ENCODE measurements around the gene EFR3B. TPM values are rescaled to one million over a fixed set of nuclear protein-coding genes. Genes with fewer than 3 reads are reported as not detected.

The EFR3B gene
- total RNA-seq, 3 donors from 2014 or later (not counting 1 experiment from before 2014, with no cell fraction given), result 0.05 TPM; not detected in 2

GRCh38 chr2:25085761-25086560, 44.1 kb downstream of the EFR3B start:
- no peak for TF ChIP-seq CTCF (IDR thresholded peaks at IDR 0.05)
- H3K27ac Mint-ChIP-seq, result no peak overlapping the region
- DNase-seq (no peak), ATAC-seq (no peak)
- 85% methylated on average over 4 of the region's 4 CpGs for WGBS (ENCODE audit: insufficient coverage)
- intact Hi-C loops (cut with micrococcal nuclease), result no loop called here
- no peaks in the 10 kb centered on the region for H3K9me3 ChIP-seq (ENCODE audit: control insufficient read depth, insufficient read depth, low read length)
- no peaks in the 10 kb centered on the region for H3K36me3 ChIP-seq (ENCODE audit: control insufficient read depth, insufficient read depth, low read length)
- no peak overlapping the region for H3K4me3 ChIP-seq (ENCODE audit: low read length)
- H3K36me3 Mint-ChIP-seq, result no peaks in the 10 kb centered on the region
- H3K4me1 Mint-ChIP-seq, result no peaks in the 10 kb centered on the region
- H3K9me3 Mint-ChIP-seq, result no peaks in the 10 kb centered on the region
- H3K27ac ChIP-seq (ENCODE audit: low read length), result no peak overlapping the region
- H3K27me3 Mint-ChIP-seq (ENCODE audit: low read depth in 2 of 2), result peaks cover 9 to 16% of the 10 kb centered on the region in 2 donors
- H3K27me3 ChIP-seq (ENCODE audit: control insufficient read depth, insufficient read depth, low read length), result no peaks in the 10 kb centered on the region
- no peaks in the 10 kb centered on the region for H3K4me1 ChIP-seq (ENCODE audit: control insufficient read depth, insufficient read depth, low read length)
- no peak overlapping the region for H3K4me3 Mint-ChIP-seq

GRCh38 chr2:25088817-25089516, 47.1 kb downstream of the EFR3B start:
- no peak for TF ChIP-seq CTCF (IDR thresholded peaks at IDR 0.05)
- no peaks in the 10 kb centered on the region for H3K4me1 Mint-ChIP-seq
- Histone ChIP-seq H3K9me3 (ENCODE audit: control insufficient read depth, insufficient read depth, low read length) (no peaks in the 10 kb centered on the region), H3K36me3 (ENCODE audit: control insufficient read depth, insufficient read depth, low read length) (no peaks in the 10 kb centered on the region), H3K4me1 (ENCODE audit: control insufficient read depth, insufficient read depth, low read length) (no peaks in the 10 kb centered on the region), H3K4me3 (ENCODE audit: low read length) (no peak overlapping the region), H3K27me3 (ENCODE audit: control insufficient read depth, insufficient read depth, low read length) (no peaks in the 10 kb centered on the region), H3K27ac (ENCODE audit: low read length) (no peak overlapping the region)
- no peaks in the 10 kb centered on the region for H3K36me3 Mint-ChIP-seq
- DNase-seq, result no peak
- H3K4me3 Mint-ChIP-seq, result no peak overlapping the region
- H3K9me3 Mint-ChIP-seq, result no peaks in the 10 kb centered on the region
- H3K27me3 Mint-ChIP-seq (ENCODE audit: low read depth in 2 of 2), result no peaks in the 10 kb centered on the region
- intact Hi-C loops (cut with micrococcal nuclease), result no loop called here
- H3K27ac Mint-ChIP-seq, result no peak overlapping the region
- no peak for ATAC-seq
- 80% methylated on average over 5 of the region's 6 CpGs for WGBS (ENCODE audit: insufficient coverage)

- H3K4me1 ChIP-seq (ENCODE audit: control insufficient read depth, insufficient read depth, low read length), result no peaks in the 10 kb centered on the region
- intact Hi-C loops (cut with micrococcal nuclease), result no loop called here
- H3K4me1 Mint-ChIP-seq, result no peaks in the 10 kb centered on the region
- no peak for TF ChIP-seq CTCF (IDR thresholded peaks at IDR 0.05)
- H3K27ac ChIP-seq (ENCODE audit: low read length), result no peak overlapping the region
- ATAC-seq (no peak), DNase-seq (no peak)
- no peaks in the 10 kb centered on the region for H3K36me3 ChIP-seq (ENCODE audit: control insufficient read depth, insufficient read depth, low read length)
- no peak overlapping the region for H3K27ac Mint-ChIP-seq
- H3K9me3 Mint-ChIP-seq, result no peaks in the 10 kb centered on the region
- no peaks in the 10 kb centered on the region for H3K9me3 ChIP-seq (ENCODE audit: control insufficient read depth, insufficient read depth, low read length)
- no peak overlapping the region for H3K4me3 ChIP-seq (ENCODE audit: low read length)
- H3K27me3 ChIP-seq (ENCODE audit: control insufficient read depth, insufficient read depth, low read length), result no peaks in the 10 kb centered on the region
- no peaks in the 10 kb centered on the region for H3K36me3 Mint-ChIP-seq
- WGBS (ENCODE audit: insufficient coverage), result 96% methylated on average over 6 of the region's 11 CpGs
- no peak overlapping the region for H3K4me3 Mint-ChIP-seq
- no peaks in the 10 kb centered on the region for H3K27me3 Mint-ChIP-seq (ENCODE audit: low read depth in 2 of 2)
These were observed 47.9 kb downstream of the EFR3B start for GRCh38 chr2:25089605-25090315.
